ENCODE measurements around the gene ESYT3.
"Not testable (repeated sequence)": the region's sequence is repeated elsewhere in the genome, so short reads cannot be mapped to it uniquely, and the experiment has no call there.

ESYT3 gene

GRCh38 chr3:138442433-138442832, 8.0 kb downstream of the ESYT3 start:
- no peak for DNase-seq (ENCODE audit: low read depth, low spot score)

GRCh38 chr3:138443091-138443490, 8.7 kb downstream of the ESYT3 start:
- DNase-seq (ENCODE audit: low read depth, low spot score) = no peak

GRCh38 chr3:138443521-138444503, 9.4 kb downstream of the ESYT3 start:
- DNase-seq (ENCODE audit: low read depth, low spot score) = no peak

GRCh38 chr3:138445236-138445635, 10.8 kb downstream of the ESYT3 start:
- DNase-seq (ENCODE audit: low read depth, low spot score) = no peak

GRCh38 chr3:138445654-138446053, 11.2 kb downstream of the ESYT3 start:
- DNase-seq (ENCODE audit: low read depth, low spot score) = no peak

GRCh38 chr3:138448631-138449030, 14.2 kb downstream of the ESYT3 start:
- no peak for DNase-seq (ENCODE audit: low read depth, low spot score)

- DNase-seq (ENCODE audit: low read depth, low spot score) = no peak
These were observed 15.1 kb downstream of the ESYT3 start for GRCh38 chr3:138449490-138449889.

GRCh38 chr3:138450181-138450580, 15.8 kb downstream of the ESYT3 start:
- DNase-seq (ENCODE audit: low read depth, low spot score) = no peak

- no peak for DNase-seq (ENCODE audit: low read depth, low spot score)
These were observed 16.4 kb downstream of the ESYT3 start for GRCh38 chr3:138450704-138451424.

GRCh38 chr3:138451595-138452162, 17.3 kb downstream of the ESYT3 start:
- no peak for DNase-seq (ENCODE audit: low read depth, low spot score)

GRCh38 chr3:138452436-138452835, 18.0 kb downstream of the ESYT3 start:
- no peak for DNase-seq (ENCODE audit: low read depth, low spot score)

GRCh38 chr3:138453940-138454339, 19.5 kb downstream of the ESYT3 start:
- not testable (repeated sequence) for DNase-seq (ENCODE audit: low read depth, low spot score)

- no peak for DNase-seq (ENCODE audit: low read depth, low spot score)
These were observed 21.6 kb downstream of the ESYT3 start for GRCh38 chr3:138455801-138456716.

GRCh38 chr3:138456961-138457862, 22.8 kb downstream of the ESYT3 start:
- no peak for DNase-seq (ENCODE audit: low read depth, low spot score)

GRCh38 chr3:138457863-138458735, 23.7 kb downstream of the ESYT3 start:
- DNase-seq (ENCODE audit: low read depth, low spot score) = no peak

- no peak for DNase-seq (ENCODE audit: low read depth, low spot score)
These were observed 24.5 kb downstream of the ESYT3 start for GRCh38 chr3:138458774-138459499.

- DNase-seq (ENCODE audit: low read depth, low spot score) = no peak
These were observed 25.5 kb downstream of the ESYT3 start for GRCh38 chr3:138459619-138460535.
